NT2/D1 (cell line): ENCODE measurements around the gene KCND3.

Experiments
- SUZ12 ChIP-seq: IDR thresholded peaks from 2 replicates; pipeline ENCODE4 v1.6.1; 2011; ENCODE audit not compliant: insufficient read length, insufficient read depth; ENCODE audit errors: extremely low read depth
- ZNF274 ChIP-seq: IDR thresholded peaks from 2 replicates; pipeline ENCODE4 v1.6.1; 2011; ENCODE audit warnings: mild to moderate bottlenecking, low read depth, low read length

- no peak for TF ChIP-seq SUZ12
- no peak for TF ChIP-seq ZNF274
Observed at GRCh38 chr1:111819566-111820263, 169.8 kb downstream of the KCND3 start.
